H54 (cell line): ENCODE results near the gene CCDC187.
A peak's percentile ranks its signal among the peaks of the same experiment; 100 is the strongest.
"Not testable (repeated sequence)": the region's sequence is repeated elsewhere in the genome, so short reads cannot be mapped to it uniquely, and the experiment has no call there.

ENCODE experiments used
- DNase-seq: peaks from one replicate; pipeline ENCODE4 v3.0.0; 2011; ENCODE audit warnings: low spot score, mixed read lengths; ENCODE audit not compliant: insufficient read length
- FAIRE-seq: peaks from 3 replicates; lab custom pipeline; 2011; peaks lifted over from hg19 to GRCh38; lab: Jason Lieb, UNC
- POLR2A ChIP-seq: IDR thresholded peaks from 2 replicates; pipeline ENCODE4 v1.6.1; 2011; ENCODE audit warnings: low read depth, mild to moderate bottlenecking, low read length

The CCDC187 gene

DNA sequence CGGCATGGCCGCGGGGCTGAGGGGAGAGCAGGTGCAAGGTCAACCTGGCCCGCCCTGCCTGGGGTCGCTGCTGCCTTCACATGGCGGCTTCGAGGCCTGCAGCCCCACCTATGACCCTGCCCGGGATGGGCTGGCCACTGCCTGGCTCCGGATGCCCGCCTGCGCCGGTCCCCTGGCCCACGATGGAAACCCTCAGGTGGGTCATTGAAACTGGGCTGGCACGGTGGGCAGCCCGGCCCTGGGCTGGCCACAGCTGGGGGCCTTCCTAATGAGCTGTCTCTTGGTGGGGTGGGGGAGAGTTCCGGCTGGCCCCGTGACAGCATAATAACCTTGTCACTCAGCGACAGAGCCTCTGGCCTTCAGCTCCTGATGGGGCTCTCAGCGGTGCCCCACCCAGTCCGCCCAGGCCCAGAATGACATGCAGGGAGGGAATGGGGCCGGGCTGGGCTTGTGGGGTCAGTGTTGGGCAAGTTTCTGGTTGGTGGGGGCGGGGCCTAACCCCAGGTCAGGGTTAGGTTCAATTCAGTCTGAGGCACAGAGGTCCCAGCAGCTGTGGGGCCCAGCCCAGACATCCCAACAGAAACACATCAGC is at the start of gene CCDC187:
Gene CCDC187 (minus strand): TSS at position 270 of the 592 bp plus-strand sequence. CDS start 264 bp downstream, at position 6.
- no peak for FAIRE-seq
- DNase-seq = no peak
- TF ChIP-seq POLR2A = no peak

DNA sequence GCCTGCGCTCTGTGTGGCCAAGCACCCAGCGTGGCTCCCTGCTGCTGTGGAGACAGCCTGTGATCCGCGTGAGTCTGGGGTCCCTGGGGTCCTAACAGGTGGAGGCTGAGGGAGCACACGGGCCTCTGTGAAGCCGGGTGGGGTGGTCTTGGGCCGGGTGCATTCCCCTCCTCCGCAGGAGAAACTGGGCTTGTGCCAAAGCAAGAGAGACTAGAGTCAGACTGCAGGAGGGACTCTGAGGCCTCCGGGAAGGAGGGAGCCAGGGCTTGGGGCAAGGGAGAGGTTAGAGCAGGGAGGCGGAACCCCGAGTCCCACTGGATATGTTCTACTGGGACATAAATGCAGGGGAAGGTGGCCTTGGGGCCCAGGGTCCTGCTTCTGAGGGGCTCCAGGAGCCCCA is 49.2 kb upstream of the CCDC187 start:
- DNase-seq (no peak), FAIRE-seq (no peak)
- no peak for TF ChIP-seq POLR2A

DNA sequence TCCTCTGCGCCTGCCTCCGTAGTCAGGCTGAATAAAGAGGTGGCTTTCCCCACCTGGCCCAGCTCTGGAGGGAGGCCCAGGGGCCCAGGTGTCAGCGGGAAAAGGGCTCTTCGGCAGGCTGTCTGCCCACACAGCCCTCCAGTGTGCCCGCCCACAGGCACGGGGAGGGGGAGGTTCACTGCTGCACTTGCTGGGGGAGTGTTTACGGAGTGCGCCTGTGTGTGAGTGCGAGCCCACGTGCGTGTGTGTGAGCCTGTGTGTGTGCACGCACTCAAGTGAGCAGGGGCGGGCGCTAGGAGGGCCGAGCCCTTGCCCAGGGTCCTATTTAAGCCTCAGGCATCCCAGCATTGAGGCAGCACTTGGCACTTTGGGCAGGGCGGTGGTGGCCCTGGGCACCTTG is 48.8 kb upstream of the CCDC187 start:
- DNase-seq (no peak), FAIRE-seq (no peak)
- TF ChIP-seq POLR2A = no peak

DNA sequence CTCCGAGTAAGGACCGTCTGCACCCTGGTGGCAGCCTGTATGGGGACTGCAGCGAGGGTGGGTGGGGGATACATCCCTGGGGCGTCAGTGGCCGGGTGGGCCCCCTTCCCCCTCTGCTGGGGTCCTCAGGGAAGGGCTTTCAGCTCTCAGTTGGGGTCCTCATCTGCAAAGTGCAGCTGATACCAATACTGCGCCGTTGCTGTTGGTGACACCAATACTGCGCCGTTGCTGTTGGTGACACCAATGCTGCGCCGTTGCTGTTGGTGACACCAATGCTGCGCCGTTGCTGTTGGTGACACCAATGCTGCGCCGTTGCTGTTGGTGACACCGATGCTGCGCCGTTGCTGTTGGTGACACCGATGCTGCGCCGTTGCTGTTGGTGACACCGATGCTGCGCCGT is 48.0 kb upstream of the CCDC187 start:
- FAIRE-seq = not testable (repeated sequence)

DNA sequence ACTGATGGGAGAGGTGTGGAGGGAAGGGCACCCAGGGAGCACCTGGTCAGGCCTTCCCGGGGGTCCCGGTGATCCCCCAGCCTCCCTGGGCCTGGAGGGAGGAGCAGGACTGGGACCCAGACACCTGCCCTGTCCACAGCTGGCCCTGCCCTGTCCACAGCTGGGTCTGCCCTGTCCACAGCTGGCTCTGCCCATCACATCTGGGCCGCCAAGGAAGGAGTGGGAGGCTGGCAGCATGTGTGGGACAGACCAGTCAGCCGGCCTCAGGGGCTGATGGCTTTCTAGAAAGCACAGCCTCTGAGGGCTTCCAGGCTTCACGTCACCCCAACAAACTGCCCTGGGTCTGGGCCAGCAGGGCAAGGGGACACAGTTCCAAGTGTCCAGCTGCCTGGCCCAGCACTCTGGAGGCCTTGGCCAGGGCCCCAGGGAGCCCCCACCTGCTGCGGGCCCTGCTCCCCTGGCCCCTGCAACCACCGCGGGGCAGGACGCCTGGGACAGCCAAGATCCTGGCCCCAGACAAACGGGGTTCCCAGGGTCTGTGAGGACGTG is 47.4 kb upstream of the CCDC187 start:
- DNase-seq (no peak), FAIRE-seq (no peak)
- TF ChIP-seq POLR2A = no peak

More for the DNA sequence above, 48.0 kb upstream of the CCDC187 start:
- not testable (repeated sequence) for DNase-seq

DNA sequence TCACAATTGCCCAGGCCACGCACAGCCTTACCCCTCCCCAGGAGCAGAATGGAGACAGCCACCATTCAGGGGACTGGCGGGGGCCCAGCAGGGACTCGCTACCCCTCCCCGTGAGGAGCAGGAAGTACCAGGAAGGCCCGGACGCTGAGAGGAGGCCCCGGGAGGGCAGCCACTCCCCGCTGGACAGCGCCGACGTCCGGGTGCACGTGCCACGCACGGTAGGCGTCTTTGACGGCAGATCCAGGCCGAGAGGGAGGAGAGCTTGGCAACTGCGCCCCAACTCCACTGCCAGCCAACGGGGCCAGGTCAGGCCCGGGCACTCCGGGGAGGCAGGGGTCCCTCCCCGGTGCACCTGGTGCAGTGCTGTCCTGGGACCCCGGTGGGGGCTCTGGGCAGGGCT is 45.7 kb upstream of the CCDC187 start:
- no peak for FAIRE-seq
- no peak for DNase-seq
- no peak for TF ChIP-seq POLR2A

DNA sequence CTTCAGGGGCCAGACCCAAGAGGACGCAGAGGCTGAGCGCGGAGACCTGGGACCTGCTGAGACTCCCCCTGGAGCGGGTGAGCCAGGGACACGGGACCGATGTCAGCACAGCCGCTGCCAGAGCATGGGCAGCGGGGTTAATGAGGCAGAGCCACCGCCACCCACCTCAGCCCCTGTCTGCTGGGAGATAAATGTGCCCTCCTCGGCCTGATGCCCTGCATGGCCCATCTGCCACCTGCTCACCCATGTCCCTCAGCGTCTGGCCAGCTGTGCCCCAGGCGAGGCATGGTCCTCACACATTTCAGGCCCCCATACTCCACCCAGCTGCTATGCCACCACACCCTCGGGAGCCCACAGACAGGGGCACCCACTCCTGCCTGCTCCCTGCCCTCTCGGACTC is 44.8 kb upstream of the CCDC187 start:
- no peak for DNase-seq
- no peak for FAIRE-seq
- no peak for TF ChIP-seq POLR2A

DNA sequence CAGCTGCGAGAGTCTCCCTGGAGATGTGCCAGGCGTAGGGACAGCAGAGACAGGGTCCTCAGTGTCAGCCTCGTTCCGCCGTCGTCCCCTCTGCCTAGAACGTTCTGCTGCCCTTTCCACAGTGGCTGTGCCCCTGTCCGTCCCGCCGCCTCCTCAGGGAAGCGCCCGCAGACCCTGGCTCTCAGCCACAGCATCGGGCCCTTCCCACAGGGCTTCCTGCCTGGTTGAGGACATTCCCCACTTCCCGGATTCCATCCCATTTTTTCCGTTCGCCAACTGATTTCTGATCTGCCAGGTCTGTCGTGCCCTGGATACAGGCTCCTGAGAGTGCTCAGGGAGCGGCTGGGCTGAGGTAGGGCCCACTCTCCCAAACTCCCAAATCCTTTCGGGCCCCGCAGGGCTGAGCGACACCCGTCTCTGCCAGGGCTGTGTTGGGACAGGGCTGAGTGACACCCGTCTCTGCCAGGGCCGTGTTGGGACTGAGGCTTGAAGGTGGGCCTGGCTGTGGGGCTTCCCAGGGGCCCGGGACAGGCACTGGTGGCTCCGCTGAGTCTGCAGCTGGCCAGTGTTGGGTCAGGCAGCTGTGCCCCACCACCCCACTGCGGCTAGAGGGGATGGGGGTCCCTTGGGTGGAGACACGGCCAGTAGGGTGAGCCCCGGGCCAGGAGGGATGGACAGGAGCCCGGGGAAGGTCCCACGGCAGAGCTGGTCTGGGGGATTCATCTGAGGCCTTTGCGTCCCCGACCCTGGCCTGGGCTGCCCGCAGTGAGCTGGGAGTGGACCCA is 43.8 kb upstream of the CCDC187 start:
- DNase-seq (no peak), FAIRE-seq (no peak)

DNA sequence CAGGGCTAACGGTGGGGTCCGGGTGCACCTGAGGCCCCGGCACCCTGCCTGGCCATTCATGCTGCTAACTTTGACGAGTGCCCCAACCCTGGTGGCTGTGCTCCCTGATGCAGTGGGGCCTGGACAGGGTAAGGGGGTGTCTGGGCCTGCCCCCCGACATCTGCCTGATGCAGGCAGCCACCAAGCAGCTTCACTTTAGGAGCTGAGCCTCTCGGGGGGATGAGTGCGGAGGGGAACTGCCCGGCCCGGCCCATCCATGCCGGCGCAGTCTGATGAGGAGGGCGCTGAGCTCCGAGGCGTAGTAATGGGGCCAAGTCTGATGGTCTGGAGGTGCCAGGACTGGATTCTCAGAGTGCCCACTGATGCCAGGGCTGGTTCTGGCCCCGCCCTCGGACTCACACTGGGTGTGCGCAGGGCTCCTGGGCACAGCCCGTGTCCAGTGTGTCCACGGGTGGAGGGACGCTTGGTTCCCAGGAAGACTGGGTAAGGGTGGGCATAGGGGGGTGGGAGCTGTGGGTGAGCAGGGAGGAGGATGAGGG is 43.1 kb upstream of the CCDC187 start:
- FAIRE-seq (no peak), DNase-seq (no peak)
- no peak for TF ChIP-seq POLR2A

More for the DNA sequence above, 43.8 kb upstream of the CCDC187 start:
- no peak for TF ChIP-seq POLR2A

DNA sequence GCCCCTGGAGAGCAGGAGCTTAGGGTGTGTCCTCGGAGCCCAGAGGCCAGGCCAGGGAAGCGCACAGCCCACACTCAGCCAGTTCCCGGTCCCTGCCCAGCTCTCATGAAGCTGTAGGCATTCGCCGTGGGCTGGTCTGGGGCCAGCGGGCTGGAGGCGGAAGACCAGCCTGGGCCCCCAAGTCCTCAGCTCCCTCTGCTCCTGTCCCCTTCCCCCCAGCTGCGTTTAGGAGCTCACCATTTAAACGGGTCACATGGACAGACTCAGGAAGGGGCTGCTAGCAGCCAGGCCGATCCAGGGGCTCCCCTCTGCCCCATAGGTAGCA is 42.2 kb upstream of the CCDC187 start:
- DNase-seq = no peak
- TF ChIP-seq POLR2A = no peak
- FAIRE-seq = no peak

DNA sequence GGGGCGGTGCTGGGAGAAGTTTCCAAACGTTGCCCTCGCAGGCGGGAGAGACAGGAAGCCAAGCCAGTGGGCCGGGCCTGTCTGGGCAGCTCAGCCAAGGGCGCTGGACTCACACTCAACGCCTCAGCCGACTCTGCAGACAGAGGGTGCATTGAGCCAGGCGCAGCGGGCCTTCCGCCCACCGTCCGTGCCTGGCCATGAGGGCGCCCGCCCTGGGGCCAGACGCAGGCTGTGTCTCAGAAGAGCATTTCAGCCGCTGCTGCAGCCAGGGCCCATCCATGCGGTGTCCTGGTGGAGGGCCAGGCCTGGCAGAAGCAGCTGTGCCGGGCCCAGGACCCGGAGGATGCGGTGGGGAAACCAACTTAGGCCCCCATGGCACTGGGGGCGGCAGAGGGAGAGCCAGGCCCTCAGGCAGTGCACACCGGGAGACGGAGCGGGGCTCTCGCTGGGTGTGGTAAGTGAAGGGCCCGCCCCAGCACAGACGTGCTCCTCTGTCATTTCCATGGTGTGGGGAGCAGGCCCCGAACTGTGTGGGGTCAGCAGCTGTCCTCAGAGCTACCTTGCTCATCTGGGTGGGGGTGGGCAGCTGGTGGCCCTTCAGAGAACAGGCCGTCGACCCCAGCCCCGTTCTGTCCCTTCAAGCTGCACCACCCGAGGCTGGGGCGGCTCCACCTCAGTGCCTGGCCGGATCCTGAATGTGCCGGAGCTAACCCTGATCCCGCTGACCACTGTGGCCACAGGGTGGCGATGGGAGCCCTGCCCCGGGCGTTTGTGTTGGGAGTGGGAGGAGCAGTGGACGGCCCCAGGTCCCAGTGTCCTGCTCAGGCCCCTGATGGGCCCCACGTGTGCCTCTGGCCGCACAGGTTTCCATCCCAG is 41.6 kb upstream of the CCDC187 start:
- DNase-seq (peak; percentile 89), FAIRE-seq (no peak)
- no peak for TF ChIP-seq POLR2A

DNA sequence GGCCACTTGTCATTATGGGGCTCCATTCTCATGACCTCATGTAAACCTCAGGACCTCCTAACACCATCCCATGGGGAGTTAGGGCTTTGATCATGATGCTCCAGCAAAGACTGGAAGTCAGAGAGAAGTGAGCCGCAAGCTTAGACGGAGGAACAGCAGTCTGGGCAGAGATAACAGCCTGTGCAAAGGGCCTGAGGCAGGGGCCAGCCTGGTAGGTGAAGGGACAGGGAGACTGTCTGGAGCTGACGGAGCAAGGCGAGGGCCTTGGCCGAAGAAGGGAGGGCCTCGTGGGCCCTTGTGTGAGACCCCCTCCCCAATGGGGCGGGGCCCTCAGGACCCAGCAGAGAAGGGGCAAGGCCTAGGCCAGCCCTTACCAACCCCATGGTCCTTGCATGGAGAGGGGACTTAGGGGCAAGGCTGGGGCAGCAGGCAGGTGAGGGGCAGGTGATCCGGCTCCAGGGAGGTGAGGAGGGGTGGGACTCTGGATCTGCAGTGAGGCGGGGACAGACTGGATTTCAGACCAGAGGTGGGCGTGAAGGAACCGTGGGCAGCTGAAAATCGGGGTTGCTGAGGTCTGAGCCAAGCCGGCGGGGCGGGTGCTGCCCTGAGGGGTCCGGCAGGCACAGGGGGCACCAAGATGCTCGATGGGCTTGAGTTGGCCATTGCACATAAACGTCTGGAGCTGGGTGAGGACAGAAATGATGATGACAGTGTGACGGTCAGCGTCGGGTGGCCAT is 40.8 kb upstream of the CCDC187 start:
- no peak for TF ChIP-seq POLR2A
- FAIRE-seq (no peak), DNase-seq (no peak)

DNA sequence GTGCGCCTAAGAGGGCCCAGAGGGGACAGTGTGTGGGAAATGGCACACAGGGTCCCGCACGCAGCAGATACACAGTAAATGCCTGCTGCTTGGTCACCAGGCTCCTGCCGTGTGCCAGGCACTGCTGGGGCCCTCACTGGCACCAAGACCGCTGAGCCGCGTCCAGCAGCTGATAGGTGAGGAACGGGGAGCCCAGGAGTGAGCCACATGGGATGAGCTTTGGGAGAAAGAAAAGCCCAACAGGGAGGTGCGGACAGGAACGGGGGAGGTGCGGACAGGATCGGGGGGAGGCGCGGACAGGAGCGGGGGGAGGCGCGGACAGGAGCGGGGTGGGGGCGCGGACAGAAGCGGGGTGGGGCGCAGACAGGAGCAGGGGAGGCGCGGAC is 40.0 kb upstream of the CCDC187 start:
- TF ChIP-seq POLR2A = no peak
- FAIRE-seq (no peak), DNase-seq (no peak)
